Loucy (cell line): ENCODE data around the gene SGK2.
A peak's percentile ranks its signal among the peaks of the same experiment; 100 is the strongest.

ENCODE experiments used
- CTCF ChIP-seq: fragments of 200-600 bp; sonication (generic); conservative IDR thresholded peaks from 2 replicates; pipeline ENCODE4 v1.5.1; 2014; ENCODE audit warnings: mild to moderate bottlenecking, antibody characterized with exemption, low read length
- EZH2phosphoT487 ChIP-seq: fragments of 200-600 bp; IDR thresholded peaks from 2 replicates; pipeline ENCODE4 v1.6.1; 2018; ENCODE audit warnings: antibody characterized with exemption, mild to moderate bottlenecking, moderate library complexity, borderline replicate concordance

GRCh38 chr20:43563429-43563828 lies 4.6 kb downstream of the SGK2 start:
- peak; percentile 65 for TF ChIP-seq CTCF
- TF ChIP-seq EZH2phosphoT487: no peak
